OCI-LY1 (cell line): ENCODE data around the gene HHIPL1.

ENCODE experiments used
- CTCF ChIP-seq: fragments of 200-600 bp; sonication (generic), shearing (Covaris generic); IDR thresholded peaks from 2 replicates; pipeline ENCODE4 v1.5.1; 2017; ENCODE audit warnings: mild to moderate bottlenecking, antibody characterized with exemption, low read length, moderate library complexity, mixed read lengths
- EZH2 ChIP-seq: fragments of 200-600 bp; sonication (generic), shearing (Covaris generic); IDR thresholded peaks from 2 replicates; pipeline ENCODE4 v1.8.0; 2017; ENCODE audit warnings: borderline replicate concordance, mixed run types, mild to moderate bottlenecking, antibody characterized with exemption, low read length, moderate library complexity, mixed read lengths

GRCh38 chr14:99725774-99726537, 81.0 kb downstream of the HHIPL1 start:
- TF ChIP-seq CTCF (no peak), EZH2 (no peak)
